HepG2 (cell line): ENCODE measurements around the gene DPP8.

ENCODE experiments used
- BRCA1 ChIP-seq: sonication (generic); formaldehyde crosslinking; IDR thresholded peaks from 2 replicates; pipeline ENCODE4 v1.4.0; 2020; ENCODE audit warnings: missing genetic modification reagents
- EP300 ChIP-seq, 3 experiments: sonication (generic) in 1 of 3; formaldehyde crosslinking in 1 of 3; IDR thresholded peaks; 2 replicates each; pipeline versions ENCODE4 v1.5.1 to v1.6.1; 2011 to 2020; ENCODE audit warnings: low read depth in 2 of 3, low read length in 2 of 3, borderline replicate concordance in 1 of 3, improper control_type of control experiment in 1 of 3, mild to moderate bottlenecking in 1 of 3, missing genetic modification reagents in 1 of 3, moderate library complexity in 1 of 3
- HOXA5 ChIP-seq: sonication (generic); formaldehyde crosslinking; IDR thresholded peaks from 2 replicates; pipeline ENCODE4 v1.4.0; 2020; ENCODE audit warnings: missing genetic modification reagents
- PPARG ChIP-seq: conservative IDR thresholded peaks from 2 replicates; pipeline ENCODE4 v1.6.1; 2016; ENCODE audit warnings: missing biosample characterization, missing genetic modification reagents
- ZFX ChIP-seq: sonication (generic); formaldehyde crosslinking; IDR thresholded peaks from 2 replicates; pipeline ENCODE4 v1.4.0; 2020; ENCODE audit warnings: mild to moderate bottlenecking, low read depth, missing genetic modification reagents, moderate library complexity
- ZNF766 ChIP-seq: sonication (generic); formaldehyde crosslinking; IDR thresholded peaks from 2 replicates; pipeline ENCODE4 v1.5.0; 2020; ENCODE audit warnings: missing genetic modification reagents, borderline replicate concordance
- ZNF780A ChIP-seq: sonication (generic); formaldehyde crosslinking; IDR thresholded peaks from 2 replicates; pipeline ENCODE4 v1.8.0; 2022; ENCODE audit warnings: mild to moderate bottlenecking, missing genetic modification reagents, moderate library complexity
- TF ChIP-seq, protein P1 (sequence below): sonication (generic); formaldehyde crosslinking; IDR thresholded peaks from 2 replicates; pipeline ENCODE4 v1.9.0; 2021; ENCODE audit warnings: mild to moderate bottlenecking, missing genetic modification reagents

DNA sequence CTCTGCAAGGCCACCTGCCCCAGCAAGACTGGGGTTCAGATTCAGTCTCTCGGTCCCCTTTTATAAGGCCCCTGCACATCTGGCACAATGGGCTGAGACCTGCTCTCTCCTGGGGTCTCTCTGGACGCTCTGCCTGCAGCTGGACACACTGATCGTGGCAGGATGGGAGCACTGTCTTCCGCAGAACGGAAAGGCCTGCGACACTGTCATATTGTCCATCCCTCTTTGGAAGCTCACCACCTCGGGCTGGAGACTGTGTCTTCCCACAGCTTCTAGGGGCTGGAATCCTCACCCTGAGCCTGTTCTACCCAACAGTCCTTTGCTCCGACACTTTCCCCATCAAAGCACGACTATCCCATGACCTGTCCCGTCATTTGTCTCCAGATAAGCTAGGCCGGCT is 83.3 kb downstream of the DPP8 start:
- TF ChIP-seq ZNF766 (no peak), ZFX (CRISPR knock-in tag) (no peak), PPARG (CRISPR knock-in tag) (no peak), EP300 (IDR thresholded peaks at IDR 0.05; ENCODE audit: low read depth in 2 of 2, low read length in 2 of 2) (no peak), EP300 (CRISPR knock-in tag; IDR thresholded peaks at IDR 0.05; ENCODE audit: borderline replicate concordance) (no peak), HOXA5 (CRISPR knock-in tag) (no peak), BRCA1 (CRISPR knock-in tag) (no peak), ZNF780A (CRISPR knock-in tag) (no peak)
- TF ChIP-seq, protein P1, sequence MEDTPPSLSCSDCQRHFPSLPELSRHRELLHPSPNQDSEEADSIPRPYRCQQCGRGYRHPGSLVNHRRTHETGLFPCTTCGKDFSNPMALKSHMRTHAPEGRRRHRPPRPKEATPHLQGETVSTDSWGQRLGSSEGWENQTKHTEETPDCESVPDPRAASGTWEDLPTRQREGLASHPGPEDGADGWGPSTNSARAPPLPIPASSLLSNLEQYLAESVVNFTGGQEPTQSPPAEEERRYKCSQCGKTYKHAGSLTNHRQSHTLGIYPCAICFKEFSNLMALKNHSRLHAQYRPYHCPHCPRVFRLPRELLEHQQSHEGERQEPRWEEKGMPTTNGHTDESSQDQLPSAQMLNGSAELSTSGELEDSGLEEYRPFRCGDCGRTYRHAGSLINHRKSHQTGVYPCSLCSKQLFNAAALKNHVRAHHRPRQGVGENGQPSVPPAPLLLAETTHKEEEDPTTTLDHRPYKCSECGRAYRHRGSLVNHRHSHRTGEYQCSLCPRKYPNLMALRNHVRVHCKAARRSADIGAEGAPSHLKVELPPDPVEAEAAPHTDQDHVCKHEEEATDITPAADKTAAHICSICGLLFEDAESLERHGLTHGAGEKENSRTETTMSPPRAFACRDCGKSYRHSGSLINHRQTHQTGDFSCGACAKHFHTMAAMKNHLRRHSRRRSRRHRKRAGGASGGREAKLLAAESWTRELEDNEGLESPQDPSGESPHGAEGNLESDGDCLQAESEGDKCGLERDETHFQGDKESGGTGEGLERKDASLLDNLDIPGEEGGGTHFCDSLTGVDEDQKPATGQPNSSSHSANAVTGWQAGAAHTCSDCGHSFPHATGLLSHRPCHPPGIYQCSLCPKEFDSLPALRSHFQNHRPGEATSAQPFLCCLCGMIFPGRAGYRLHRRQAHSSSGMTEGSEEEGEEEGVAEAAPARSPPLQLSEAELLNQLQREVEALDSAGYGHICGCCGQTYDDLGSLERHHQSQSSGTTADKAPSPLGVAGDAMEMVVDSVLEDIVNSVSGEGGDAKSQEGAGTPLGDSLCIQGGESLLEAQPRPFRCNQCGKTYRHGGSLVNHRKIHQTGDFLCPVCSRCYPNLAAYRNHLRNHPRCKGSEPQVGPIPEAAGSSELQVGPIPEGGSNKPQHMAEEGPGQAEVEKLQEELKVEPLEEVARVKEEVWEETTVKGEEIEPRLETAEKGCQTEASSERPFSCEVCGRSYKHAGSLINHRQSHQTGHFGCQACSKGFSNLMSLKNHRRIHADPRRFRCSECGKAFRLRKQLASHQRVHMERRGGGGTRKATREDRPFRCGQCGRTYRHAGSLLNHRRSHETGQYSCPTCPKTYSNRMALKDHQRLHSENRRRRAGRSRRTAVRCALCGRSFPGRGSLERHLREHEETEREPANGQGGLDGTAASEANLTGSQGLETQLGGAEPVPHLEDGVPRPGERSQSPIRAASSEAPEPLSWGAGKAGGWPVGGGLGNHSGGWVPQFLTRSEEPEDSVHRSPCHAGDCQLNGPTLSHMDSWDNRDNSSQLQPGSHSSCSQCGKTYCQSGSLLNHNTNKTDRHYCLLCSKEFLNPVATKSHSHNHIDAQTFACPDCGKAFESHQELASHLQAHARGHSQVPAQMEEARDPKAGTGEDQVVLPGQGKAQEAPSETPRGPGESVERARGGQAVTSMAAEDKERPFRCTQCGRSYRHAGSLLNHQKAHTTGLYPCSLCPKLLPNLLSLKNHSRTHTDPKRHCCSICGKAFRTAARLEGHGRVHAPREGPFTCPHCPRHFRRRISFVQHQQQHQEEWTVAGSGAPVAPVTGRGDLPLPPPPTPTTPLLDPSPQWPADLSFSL (CRISPR knock-in tag), result no peak
